C4-2B (cell line): Measurements from ENCODE around the gene KLHL25.

Source experiments
- ZFX ChIP-seq: fragments of 450-650 bp; IDR thresholded peaks from 2 replicates; pipeline ENCODE4 v1.6.1; 2017
- TF ChIP-seq, protein P1 (sequence below): fragments of 450-650 bp; conservative IDR thresholded peaks from 2 replicates; pipeline ENCODE4 v1.5.1; 2017; ENCODE audit warnings: mild to moderate bottlenecking

DNA sequence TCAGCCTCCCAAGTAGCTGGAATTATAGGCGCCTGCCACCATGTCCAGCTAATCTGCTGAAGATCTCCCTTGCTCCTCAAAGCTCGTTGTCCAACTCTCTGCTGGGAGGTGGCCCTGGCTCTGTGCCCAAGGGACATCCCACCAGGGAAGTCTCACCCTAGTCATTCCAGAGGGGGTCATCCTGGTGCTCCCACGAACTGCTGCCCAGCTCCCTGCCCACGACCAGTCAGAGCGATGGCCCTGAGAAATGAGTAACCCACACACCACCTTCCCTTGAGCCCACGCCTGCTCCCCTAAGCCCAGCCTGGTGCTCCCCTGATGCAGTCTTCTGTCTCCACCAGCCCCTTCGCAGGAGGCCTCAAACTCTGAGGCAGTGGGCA is 5.2 kb downstream of the KLHL25 start:
- TF ChIP-seq, protein P1, sequence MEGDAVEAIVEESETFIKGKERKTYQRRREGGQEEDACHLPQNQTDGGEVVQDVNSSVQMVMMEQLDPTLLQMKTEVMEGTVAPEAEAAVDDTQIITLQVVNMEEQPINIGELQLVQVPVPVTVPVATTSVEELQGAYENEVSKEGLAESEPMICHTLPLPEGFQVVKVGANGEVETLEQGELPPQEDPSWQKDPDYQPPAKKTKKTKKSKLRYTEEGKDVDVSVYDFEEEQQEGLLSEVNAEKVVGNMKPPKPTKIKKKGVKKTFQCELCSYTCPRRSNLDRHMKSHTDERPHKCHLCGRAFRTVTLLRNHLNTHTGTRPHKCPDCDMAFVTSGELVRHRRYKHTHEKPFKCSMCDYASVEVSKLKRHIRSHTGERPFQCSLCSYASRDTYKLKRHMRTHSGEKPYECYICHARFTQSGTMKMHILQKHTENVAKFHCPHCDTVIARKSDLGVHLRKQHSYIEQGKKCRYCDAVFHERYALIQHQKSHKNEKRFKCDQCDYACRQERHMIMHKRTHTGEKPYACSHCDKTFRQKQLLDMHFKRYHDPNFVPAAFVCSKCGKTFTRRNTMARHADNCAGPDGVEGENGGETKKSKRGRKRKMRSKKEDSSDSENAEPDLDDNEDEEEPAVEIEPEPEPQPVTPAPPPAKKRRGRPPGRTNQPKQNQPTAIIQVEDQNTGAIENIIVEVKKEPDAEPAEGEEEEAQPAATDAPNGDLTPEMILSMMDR, result no peak
- no peak for TF ChIP-seq ZFX
